HG02759 (cell line): ENCODE results near the gene SLC16A13.
"Not testable (repeated sequence)": the region's sequence is repeated elsewhere in the genome, so short reads cannot be mapped to it uniquely, and the experiment has no call there.

ENCODE experiments used
- ATAC-seq: cut with Tn5 transposase; IDR thresholded peaks from one replicate; pipeline ENCODE4 v1.9.1; 2021; ENCODE audit warnings: mild to moderate bottlenecking, moderate library complexity; ENCODE audit not compliant: unreplicated experiment

Gene SLC16A13

GRCh38 chr17:7027335-7027734 lies 8.5 kb upstream of the SLC16A13 start:
- ATAC-seq: no peak

- ATAC-seq: no peak
These were observed 6.7 kb upstream of the SLC16A13 start for GRCh38 chr17:7029096-7029495.

GRCh38 chr17:7029659-7030058 lies 6.2 kb upstream of the SLC16A13 start:
- no peak for ATAC-seq

GRCh38 chr17:7034955-7035590 lies 742 bp upstream of the SLC16A13 start:
- no peak for ATAC-seq

GRCh38 chr17:7038025-7038862 lies 2.4 kb downstream of the SLC16A13 start:
- ATAC-seq: no peak

- no peak for ATAC-seq
These were observed 4.0 kb downstream of the SLC16A13 start for GRCh38 chr17:7039832-7040231.

GRCh38 chr17:7041607-7042500 lies 6.0 kb downstream of the SLC16A13 start:
- no peak for ATAC-seq

GRCh38 chr17:7042501-7043181 lies 6.8 kb downstream of the SLC16A13 start:
- no peak for ATAC-seq

GRCh38 chr17:7043182-7043496 lies 7.3 kb downstream of the SLC16A13 start:
- no peak for ATAC-seq

GRCh38 chr17:7043497-7044198 lies 7.8 kb downstream of the SLC16A13 start, which contains the start of gene SLC16A11:
Gene SLC16A11, minus strand, starts transcription at chr17:7044092. Its CDS starts 579 bp downstream, at chr17:7043513.
- ATAC-seq: peak; percentile 45

GRCh38 chr17:7045492-7046126 lies 9.8 kb downstream of the SLC16A13 start:
- no peak for ATAC-seq

- no peak for ATAC-seq
These were observed 10.4 kb downstream of the SLC16A13 start for GRCh38 chr17:7046127-7046724.

- not testable (repeated sequence) for ATAC-seq
These were observed 11.0 kb downstream of the SLC16A13 start for GRCh38 chr17:7046725-7047397.

GRCh38 chr17:7047566-7047965 lies 11.8 kb downstream of the SLC16A13 start:
- ATAC-seq: no peak

GRCh38 chr17:7048968-7049367 lies 13.2 kb downstream of the SLC16A13 start:
- ATAC-seq: no peak

GRCh38 chr17:7050583-7050982 lies 14.8 kb downstream of the SLC16A13 start:
- not testable (repeated sequence) for ATAC-seq

- ATAC-seq: no peak
These were observed 20.6 kb downstream of the SLC16A13 start for GRCh38 chr17:7056386-7056785.

GRCh38 chr17:7058831-7059447 lies 23.1 kb downstream of the SLC16A13 start:
- no peak for ATAC-seq
